HepG2 (cell line): Measurements from ENCODE around the gene HELZ2. TPM values are rescaled to one million over a fixed set of nuclear protein-coding genes. Genes with fewer than 3 reads are reported as not detected.

Experiments used
- ATF5 ChIP-seq: sonication (generic); formaldehyde crosslinking; IDR thresholded peaks from 2 replicates; pipeline ENCODE4 v1.4.0; 2020; ENCODE audit warnings: mild to moderate bottlenecking, low read depth, missing genetic modification reagents
- CSRNP1 ChIP-seq: sonication (generic); formaldehyde crosslinking; IDR thresholded peaks from 2 replicates; pipeline ENCODE4 v1.8.1; 2023; ENCODE audit warnings: mild to moderate bottlenecking, missing genetic modification reagents
- FUBP1 ChIP-seq: sonication (generic); formaldehyde crosslinking; IDR thresholded peaks from 2 replicates; pipeline ENCODE4 v1.5.1; 2020; ENCODE audit warnings: missing genetic modification reagents, mild to moderate bottlenecking, borderline replicate concordance
- GABPB1 ChIP-seq: IDR thresholded peaks from 2 replicates; pipeline ENCODE4 v1.6.1; 2016; ENCODE audit warnings: mild to moderate bottlenecking, missing genetic modification reagents, moderate library complexity, missing compliant biosample characterization
- HNF4G ChIP-seq, 2 experiments: sonication (generic) in 1 of 2; formaldehyde crosslinking in 1 of 2; IDR thresholded peaks; 2 replicates each; pipeline versions ENCODE4 v1.4.0 to v1.6.1; 2011 to 2020; ENCODE audit warnings: borderline replicate concordance in 2 of 2, low read depth in 2 of 2, mild to moderate bottlenecking in 2 of 2, low read length in 1 of 2, missing genetic modification reagents in 1 of 2, moderate library complexity in 1 of 2
- HOXD1 ChIP-seq: sonication (generic); formaldehyde crosslinking; IDR thresholded peaks from 2 replicates; pipeline ENCODE4 v1.5.0; 2020; ENCODE audit warnings: missing genetic modification reagents
- MAFG ChIP-seq: sonication (generic); formaldehyde crosslinking; IDR thresholded peaks from 2 replicates; pipeline ENCODE4 v1.5.1; 2020; ENCODE audit warnings: mild to moderate bottlenecking, missing genetic modification reagents
- PAWR ChIP-seq: sonication (generic); formaldehyde crosslinking; IDR thresholded peaks from 2 replicates; pipeline ENCODE4 v1.4.0; 2020; ENCODE audit warnings: missing genetic modification reagents, mild to moderate bottlenecking, borderline replicate concordance
- RAD21 ChIP-seq: fragments of 450-650 bp; formaldehyde crosslinking; IDR thresholded peaks from 2 replicates; pipeline ENCODE4 v1.5.0; 2020; ENCODE audit warnings: mild to moderate bottlenecking
- SKI ChIP-seq: fragments of 450-650 bp; IDR thresholded peaks from one replicate; pipeline ENCODE4 v1.6.1; 2018; ENCODE audit warnings: mild to moderate bottlenecking; ENCODE audit not compliant: partially characterized antibody
- STAG1 ChIP-seq: sonication (generic); formaldehyde crosslinking; IDR thresholded peaks from 2 replicates; pipeline ENCODE4 v1.4.0; 2020; ENCODE audit warnings: missing genetic modification reagents
- TBX2 ChIP-seq: sonication (generic); formaldehyde crosslinking; IDR thresholded peaks from 2 replicates; pipeline ENCODE4 v1.5.0; 2020; ENCODE audit warnings: missing genetic modification reagents, mild to moderate bottlenecking, borderline replicate concordance
- USF2 ChIP-seq, 2 experiments: sonication (generic) in 1 of 2; formaldehyde crosslinking in 1 of 2; IDR thresholded peaks; 2 replicates each; pipeline versions ENCODE4 v1.5.1 to v1.6.1; 2011 to 2020; ENCODE audit warnings: borderline replicate concordance in 1 of 2, low read depth in 1 of 2, low read length in 1 of 2, mild to moderate bottlenecking in 1 of 2, missing genetic modification reagents in 1 of 2, moderate library complexity in 1 of 2
- XRCC5 ChIP-seq: fragments of 200-400 bp; formaldehyde crosslinking; optimal IDR thresholded peaks from 2 replicates; pipeline ENCODE3; 2017; ENCODE audit warnings: mild to moderate bottlenecking, low read length
- ZBTB34 ChIP-seq: sonication (generic); formaldehyde crosslinking; IDR thresholded peaks from 2 replicates; pipeline ENCODE4 v1.8.0; 2022; ENCODE audit warnings: mild to moderate bottlenecking, missing genetic modification reagents
- ZBTB37 ChIP-seq: sonication (generic); formaldehyde crosslinking; IDR thresholded peaks from 2 replicates; pipeline ENCODE4 v1.4.0; 2020; ENCODE audit warnings: mild to moderate bottlenecking, missing genetic modification reagents
- ZNF382 ChIP-seq: sonication (generic); formaldehyde crosslinking; IDR thresholded peaks from 2 replicates; pipeline ENCODE4 v1.5.0; 2020; ENCODE audit warnings: missing genetic modification reagents, mild to moderate bottlenecking, borderline replicate concordance
- ZNF446 ChIP-seq: sonication (generic); formaldehyde crosslinking; IDR thresholded peaks from 2 replicates; pipeline ENCODE4 v1.5.0; 2020; ENCODE audit warnings: mild to moderate bottlenecking, missing genetic modification reagents
- polyA plus RNA-seq, 8 experiments: library from polyadenylated mRNA; depleted of rRNA in 3 of 8; stranded (reverse) in 7 of 8; unstranded in 1 of 8; fragments of >200 nt; fragmentation: Illumina TruSeq in 4 of 8; extraction: Trizol in 4 of 8; gene quantifications; 2 replicates each; pipeline versions ENCODE4 v1.2.1 to v1.2.3, GENCODE V29; 2011 to 2016; ENCODE audit warnings: low read depth in 4 of 8, missing spikeins in 1 of 8, mixed read lengths in 1 of 8; ENCODE audit not compliant: insufficient read depth in 1 of 8
- total RNA-seq, 5 experiments: library from RNA; depleted of rRNA; stranded (reverse); fragments of >200 nt; fragmentation: Illumina TruSeq; extraction: Trizol; gene quantifications; 2 replicates each; pipeline ENCODE4 v1.2.3, GENCODE V29; 2016; ENCODE audit warnings: low read depth in 1 of 5

Gene HELZ2
- total and polyA plus RNA-seq, 2 of the 13 experiments (the other 11 are each of a cell fraction or from before 2014, with no cell fraction given): 9.6 to 10.1 TPM

GRCh38 chr20:63534831-63535651 is 39.0 kb downstream of the HELZ2 start (continued):
- no peak for TF ChIP-seq FUBP1 (CRISPR knock-in tag)
- TF ChIP-seq USF2 (IDR thresholded peaks at IDR 0.05; ENCODE audit: low read depth, low read length): no peak
- TF ChIP-seq USF2 (CRISPR knock-in tag; IDR thresholded peaks at IDR 0.05; ENCODE audit: borderline replicate concordance): no peak
- TF ChIP-seq TBX2 (CRISPR knock-in tag): no peak
- no peak for TF ChIP-seq ATF5
- TF ChIP-seq GABPB1 (CRISPR knock-in tag): peak; percentile 28; the same call in 1 of the 2 replicates
- TF ChIP-seq PAWR (CRISPR knock-in tag): no peak
- no peak for TF ChIP-seq RAD21
- no peak for TF ChIP-seq HNF4G (IDR thresholded peaks at IDR 0.05; ENCODE audit: borderline replicate concordance, low read depth, low read length)
- TF ChIP-seq HNF4G (CRISPR knock-in tag; IDR thresholded peaks at IDR 0.05; ENCODE audit: borderline replicate concordance, low read depth): no peak
- TF ChIP-seq CSRNP1: no peak
- TF ChIP-seq ZNF446 (CRISPR knock-in tag): no peak
- no peak for TF ChIP-seq ZNF382 (CRISPR knock-in tag)
- no peak for TF ChIP-seq ZBTB34 (CRISPR knock-in tag)
- no peak for TF ChIP-seq HOXD1
- no peak for TF ChIP-seq XRCC5
- TF ChIP-seq STAG1 (CRISPR knock-in tag): no peak
- TF ChIP-seq SKI: no peak
- TF ChIP-seq MAFG (CRISPR knock-in tag): peak; percentile 60; the same call in 1 of the 2 replicates
- TF ChIP-seq ZBTB37 (CRISPR knock-in tag): no peak
